Activated T-helper 9 cell treated with anti-CD3 and anti-CD28 coated beads, Interleukin-2, amount 50 U/mL, for 16 hours (primary cell): ENCODE measurements around the gene ADPRH.

ENCODE experiments used
- DNase-seq: peaks from one replicate; pipeline ENCODE4 v3.0.0-alpha.2; 2020; ENCODE audit warnings: low read depth

Gene ADPRH

DNA sequence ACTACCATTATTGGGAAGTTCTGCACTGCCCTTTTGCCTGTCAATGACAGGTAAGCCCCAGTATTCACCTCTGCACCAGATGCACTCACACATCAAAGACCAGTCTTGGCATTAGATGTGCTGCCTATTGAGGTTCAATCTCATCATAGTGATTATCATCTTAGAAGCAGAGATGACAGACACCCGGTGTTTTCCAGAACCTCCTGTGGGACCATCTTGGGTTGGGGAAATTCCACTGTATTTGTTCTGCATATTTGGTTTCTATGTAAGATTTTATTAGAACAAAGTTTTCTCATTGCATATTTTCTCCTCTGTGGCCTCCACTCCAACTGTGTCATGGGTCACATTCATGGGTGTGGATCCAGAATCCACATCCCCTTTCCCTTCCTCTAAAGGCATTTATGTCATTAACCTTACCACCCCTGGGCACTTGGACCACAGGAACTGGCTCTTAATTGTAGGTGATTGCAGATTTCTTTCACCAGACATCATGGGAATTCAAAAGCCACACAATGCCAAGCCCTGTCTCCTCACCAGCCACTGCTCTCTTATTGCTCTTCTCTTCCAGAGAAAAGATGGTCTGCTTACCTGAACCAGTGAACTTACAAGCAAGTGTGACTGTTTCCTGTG is 49.6 kb downstream of the ADPRH start:
- no peak for DNase-seq

DNA sequence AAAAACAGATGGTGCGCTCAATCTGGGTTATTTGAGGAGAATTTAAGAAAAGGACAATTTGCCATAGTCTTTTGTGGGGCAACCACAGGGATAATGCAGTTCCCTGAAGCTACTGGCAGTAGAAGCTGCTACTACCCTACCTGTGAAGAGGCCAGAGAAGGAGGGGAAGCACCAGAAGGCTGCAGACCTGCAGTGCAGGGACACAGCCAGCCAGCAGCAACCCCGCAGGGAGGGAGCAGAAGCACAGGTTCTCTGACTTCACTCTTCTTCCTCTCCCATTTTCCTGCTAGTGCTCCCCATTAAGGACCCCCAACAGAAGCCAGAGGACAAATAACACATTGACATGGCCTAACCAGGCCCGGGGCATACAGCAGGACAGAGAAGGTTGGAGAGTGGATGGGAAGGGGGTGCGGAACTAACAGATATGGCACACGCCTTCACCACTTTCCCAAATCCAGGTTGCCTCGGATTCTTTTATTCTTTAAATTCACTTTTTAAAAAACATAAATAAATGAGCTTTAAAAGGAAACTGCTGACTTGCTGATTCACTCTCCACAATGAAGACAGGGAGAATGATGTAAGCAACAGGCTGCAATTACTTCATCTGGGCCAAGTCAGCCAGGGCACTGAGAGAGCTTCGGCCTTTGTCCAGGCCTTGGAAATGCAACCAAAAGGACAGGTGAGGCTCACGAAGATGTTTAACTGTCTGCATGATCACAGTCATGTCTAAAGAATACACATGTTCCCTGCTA is 51.0 kb downstream of the ADPRH start:
- no peak for DNase-seq

DNA sequence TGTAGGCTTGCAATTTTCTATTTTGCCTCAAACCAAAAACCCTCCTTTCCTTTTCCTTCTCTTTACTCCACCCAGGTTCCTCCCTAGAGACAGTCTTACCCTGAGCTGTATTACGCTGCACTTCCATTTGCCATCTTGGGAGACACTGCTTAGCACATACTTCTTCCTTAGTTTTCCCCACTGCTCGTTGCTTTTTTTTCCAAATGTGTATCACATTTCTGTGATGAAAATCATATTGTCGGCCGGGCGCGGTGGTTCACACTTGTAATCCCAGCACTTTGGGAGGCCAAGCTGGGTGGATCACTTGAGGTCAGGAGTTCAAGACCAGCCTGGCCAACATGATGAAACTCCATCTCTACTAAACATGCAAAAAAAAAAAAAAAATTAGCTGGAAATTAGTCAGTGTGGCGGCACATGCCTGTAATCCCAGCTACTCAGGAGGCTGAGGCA is 51.6 kb downstream of the ADPRH start:
- DNase-seq, result no peak

DNA sequence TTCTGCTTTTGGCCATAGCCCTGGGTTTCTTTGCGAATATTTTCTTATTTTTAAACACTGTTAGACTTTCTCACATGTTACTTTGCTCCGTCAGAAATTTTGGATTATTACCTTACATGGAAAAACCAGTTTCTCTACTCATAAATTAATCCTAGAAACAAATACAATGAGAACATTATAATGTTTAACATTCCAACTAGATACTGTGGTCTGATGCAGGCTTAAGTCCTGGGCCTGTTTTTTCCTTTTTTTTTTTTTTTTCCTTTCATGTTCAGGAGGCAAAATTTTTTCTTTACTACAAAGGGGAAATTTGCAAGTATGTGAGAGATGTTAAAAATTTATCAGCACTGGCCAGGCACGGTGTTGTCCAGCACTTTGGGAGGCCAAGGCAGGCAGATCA is 52.2 kb downstream of the ADPRH start:
- DNase-seq, result no peak

DNA sequence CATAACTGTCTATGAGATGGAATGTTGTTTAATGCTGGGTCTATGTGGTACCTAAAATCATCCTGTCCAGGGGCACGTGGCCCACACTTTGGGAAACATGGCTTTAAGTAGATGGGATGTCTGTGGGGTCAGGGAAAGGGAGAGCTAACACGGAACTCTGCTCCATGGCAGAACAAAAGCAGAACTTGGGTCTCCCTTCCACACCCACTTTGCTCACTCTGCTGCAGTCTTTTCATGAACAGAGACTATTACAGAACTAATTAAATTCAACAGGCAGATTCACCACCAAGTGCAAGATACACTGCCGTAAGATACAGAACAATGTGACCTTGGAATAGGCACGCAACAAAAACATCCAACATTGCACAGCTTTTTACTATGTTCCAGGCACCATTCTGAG is 52.9 kb downstream of the ADPRH start:
- DNase-seq, result no peak

DNA sequence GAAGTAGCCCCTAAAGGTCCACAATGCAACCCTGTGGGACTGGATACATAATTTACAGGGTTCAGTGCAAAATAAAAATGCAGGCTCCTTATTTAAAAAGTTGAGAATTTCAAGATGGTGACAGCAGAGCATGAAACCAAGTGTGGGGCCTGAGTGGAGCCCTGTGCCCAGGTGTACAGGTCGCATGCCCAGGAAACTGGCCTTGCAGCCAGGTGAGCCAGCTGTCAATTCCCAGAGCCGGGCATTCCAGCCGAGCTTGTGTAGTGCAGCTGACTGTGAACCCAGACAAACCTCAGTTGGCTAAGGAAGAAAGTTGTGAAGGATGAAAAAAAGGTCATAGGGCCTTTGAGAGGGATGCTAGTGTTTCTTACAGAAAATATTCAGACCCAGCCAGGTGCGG is 53.5 kb downstream of the ADPRH start:
- DNase-seq, result no peak

DNA sequence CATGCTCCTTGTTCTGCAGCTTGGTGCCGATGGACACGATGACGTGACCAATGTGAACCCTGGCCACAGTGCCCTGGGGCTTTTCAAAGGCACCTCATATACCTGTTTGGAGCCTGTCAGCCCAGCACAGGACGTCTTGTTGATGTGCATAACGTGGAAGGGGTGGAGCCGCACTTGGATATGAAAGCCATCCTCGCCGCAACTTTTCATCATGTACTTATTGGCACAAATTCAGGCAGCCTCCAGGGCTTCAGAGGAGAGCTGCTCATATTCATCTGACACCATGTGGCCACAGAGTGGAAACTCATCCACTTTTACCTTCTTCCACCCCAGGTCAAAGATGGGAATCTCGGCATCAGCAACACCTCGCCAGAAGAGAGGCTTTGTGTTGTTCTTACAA is 56.4 kb downstream of the ADPRH start:
- no peak for DNase-seq

DNA sequence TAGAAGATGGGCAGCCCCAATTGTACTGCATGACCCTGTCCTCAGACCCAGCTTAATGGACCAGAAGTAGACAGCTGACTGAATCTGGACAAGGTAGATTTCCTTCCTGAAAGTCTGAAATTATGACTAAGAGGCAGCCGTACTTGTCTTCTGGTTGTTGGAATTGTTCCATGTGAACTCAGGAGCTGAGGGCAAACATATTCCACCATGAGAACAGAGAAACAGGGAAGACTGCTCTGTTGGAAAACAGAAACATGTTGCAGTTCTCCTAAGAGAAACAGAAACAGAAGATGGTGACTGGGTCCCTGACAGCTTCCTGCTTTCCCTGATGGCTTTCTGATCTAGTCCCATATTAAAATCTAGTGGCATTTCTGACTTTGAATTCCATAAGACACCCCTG is 57.0 kb downstream of the ADPRH start:
- no peak for DNase-seq

DNA sequence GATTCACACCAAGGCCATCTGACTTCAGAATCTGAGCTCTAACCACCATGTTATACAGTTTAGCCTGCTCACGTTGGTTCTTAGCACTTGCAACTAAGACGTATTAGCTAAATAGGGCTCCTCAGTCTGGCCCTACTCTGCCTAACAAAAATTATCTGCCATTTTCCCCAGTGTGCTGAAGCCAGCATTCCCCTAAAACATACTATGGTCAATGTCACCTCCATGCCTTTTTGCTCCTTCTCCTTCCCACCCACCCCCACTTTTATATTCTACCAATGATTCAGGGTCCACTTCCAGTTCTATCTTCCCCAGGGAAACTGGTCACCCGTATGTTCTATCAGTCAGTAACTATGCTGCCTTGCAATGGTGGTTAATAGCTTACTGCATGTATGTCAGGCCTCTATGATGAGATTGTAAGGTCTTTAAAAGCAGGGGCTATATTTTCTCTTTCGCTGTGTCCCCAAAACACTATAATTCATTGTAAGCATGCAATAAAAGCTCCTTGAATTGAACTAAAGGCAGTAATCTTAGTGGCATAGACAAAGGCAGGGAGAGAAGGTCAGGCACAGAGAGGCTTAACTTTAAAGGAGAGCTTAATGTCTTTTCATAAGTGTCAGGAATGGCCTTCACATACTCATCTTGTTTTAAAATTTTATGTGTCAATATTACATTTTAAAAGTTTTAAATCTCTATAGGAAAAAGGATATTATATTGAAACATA is 57.8 kb downstream of the ADPRH start:
- no peak for DNase-seq

DNA sequence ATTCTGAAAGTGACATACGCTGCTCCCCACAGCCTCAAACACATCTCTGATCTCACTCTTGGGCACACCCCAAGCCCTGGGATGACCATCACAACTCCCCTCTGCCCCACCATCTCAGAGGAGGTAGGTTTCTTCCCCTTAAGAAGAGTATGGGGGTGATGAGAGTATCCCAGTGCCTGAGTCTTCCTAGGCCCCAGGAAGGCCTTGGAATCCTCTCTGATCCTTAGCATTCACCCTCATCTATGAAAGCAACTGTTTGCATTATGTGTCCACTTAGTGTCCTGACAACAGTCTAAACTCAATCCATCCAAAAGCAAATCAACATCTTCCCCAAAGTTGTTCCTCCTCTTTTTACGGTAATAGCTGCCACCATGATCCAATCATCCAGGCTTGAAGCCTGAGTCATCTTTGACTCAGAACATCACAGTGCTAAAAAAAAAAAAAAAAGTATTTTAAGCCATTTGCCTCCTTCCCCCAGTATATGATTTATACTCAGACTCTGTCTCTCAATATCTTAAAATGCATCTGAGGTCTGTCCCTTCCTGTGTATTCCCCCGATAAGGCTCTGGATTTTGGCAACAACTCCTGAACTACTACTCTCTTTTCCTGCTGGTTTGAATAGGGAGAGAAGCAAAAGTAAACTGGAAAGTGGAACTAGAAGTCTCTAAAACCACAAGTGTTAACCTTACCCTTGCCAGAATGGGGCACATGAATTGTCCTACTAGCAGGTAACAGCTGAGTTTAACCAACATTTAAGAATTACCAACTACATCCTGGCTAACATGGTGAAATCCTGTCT is 58.6 kb downstream of the ADPRH start:
- no peak for DNase-seq
